Pancreas (tissue), 10 donors: ENCODE data around the gene CNTFR. TPM values are rescaled to one million over a fixed set of nuclear protein-coding genes. Genes with fewer than 3 reads are reported as not detected.

Source experiments
- ATAC-seq, 4 donors: fragments of 200-7000 bp; cut with Tn5 transposase; one replicate each; pipeline versions ENCODE4 v1.8.0 to v1.9.1; 2020; ENCODE audit warnings: mild to moderate bottlenecking in 4 of 4, moderate library complexity in 4 of 4
- DNase-seq, 6 donors: peaks; one replicate each; pipeline ENCODE4 v3.0.0-alpha.2; 2020
- FAIRE-seq: peaks from 2 replicates; lab custom pipeline; 2012; peaks lifted over from hg19 to GRCh38; lab: Jason Lieb, UNC
- H3K27ac ChIP-seq, 4 donors: fragments of 200-600 bp; sonication (generic); 1 replicate in 3 of 4; 2 replicates in 1 of 4; pipeline versions ENCODE4 v1.5.0 to v1.8.0; 2020
- H3K27me3 ChIP-seq, 4 donors: fragments of 200-600 bp; one replicate each; pipeline ENCODE4 v1.8.0; 2021
- H3K36me3 ChIP-seq, 3 donors: fragments of 200-600 bp; sonication (generic) in 1 of 3; one replicate each; pipeline versions ENCODE4 v1.5.0 to v1.8.0; 2020 to 2021
- H3K4me1 ChIP-seq, 3 donors: fragments of 200-600 bp; one replicate each; pipeline ENCODE4 v1.8.0; 2021
- H3K4me3 ChIP-seq, 4 donors: fragments of 200-600 bp; sonication (generic) in 2 of 4; one replicate each; pipeline versions ENCODE4 v1.5.0 to v1.8.0; 2020 to 2021
- H3K9me3 ChIP-seq, 4 donors: fragments of 200-600 bp; one replicate each; pipeline ENCODE4 v1.8.0; 2021
- WGBS, 2 donors: extraction: QIAGEN DNeasy Blood & Tissue Kit; methylation state at CpG; one replicate each; pipeline ENCODE4 v1.1.7; 2013; 5-methylcytosine and 5-hydroxymethylcytosine counted together
- intact Hi-C, 3 donors: fragments of 100-400 bp; cut with DNase I; formaldehyde crosslinking; loops; one replicate each; pipeline versions ENCODE4 v1.11.1 to v1.14.2; 2022
- polyA plus RNA-seq, 2 donors: library from polyadenylated mRNA; stranded (reverse); fragments of 200-250 nt; gene quantifications; one replicate each; pipeline ENCODE4 v1.2.3, GENCODE V29; 2013
- total RNA-seq, 6 donors: library from RNA; stranded (reverse); fragmentation: NEBNext Ultra II Directional in 4 of 6; extraction: Animal tissue kit (Norgen Biotek cat#: 25700) in 4 of 6; gene quantifications; one replicate each; pipeline versions ENCODE4 v1.2.1 to v1.2.4, GENCODE V29; 2021 to 2023
- TF ChIP-seq, protein P1 (sequence below), 4 donors: fragments of 200-600 bp; sonication (generic) in 3 of 4; IDR thresholded peaks; one replicate each; pipeline versions ENCODE4 v1.5.0 to v1.8.0; 2021; ENCODE audit warnings: antibody characterized with exemption in 4 of 4
- donor health status: healthy with polysubstance abuse.
- donor health status: DM: no; HTN: no; CAD: no; lungs with moderate emphysema.
- donor health status: DM: no; HTN: no; CAD: no.
- donor health status: control.
- donor health status: control.
- donor health status: Bipolar disorder and iron deficiency.
- donor health status: DM: yes; HTN: yes; CAD: no.
- donor health status: DM: no; HTN: no; CAD: no.
- donor health status: DM: no; HTN: no; CAD: no.
- donor health status: DM: yes; HTN: yes; CAD: no.

The CNTFR gene
- total and polyA plus RNA-seq, 8 donors: 0.12 to 2.6 (median 0.87) TPM; not detected in 1

DNA sequence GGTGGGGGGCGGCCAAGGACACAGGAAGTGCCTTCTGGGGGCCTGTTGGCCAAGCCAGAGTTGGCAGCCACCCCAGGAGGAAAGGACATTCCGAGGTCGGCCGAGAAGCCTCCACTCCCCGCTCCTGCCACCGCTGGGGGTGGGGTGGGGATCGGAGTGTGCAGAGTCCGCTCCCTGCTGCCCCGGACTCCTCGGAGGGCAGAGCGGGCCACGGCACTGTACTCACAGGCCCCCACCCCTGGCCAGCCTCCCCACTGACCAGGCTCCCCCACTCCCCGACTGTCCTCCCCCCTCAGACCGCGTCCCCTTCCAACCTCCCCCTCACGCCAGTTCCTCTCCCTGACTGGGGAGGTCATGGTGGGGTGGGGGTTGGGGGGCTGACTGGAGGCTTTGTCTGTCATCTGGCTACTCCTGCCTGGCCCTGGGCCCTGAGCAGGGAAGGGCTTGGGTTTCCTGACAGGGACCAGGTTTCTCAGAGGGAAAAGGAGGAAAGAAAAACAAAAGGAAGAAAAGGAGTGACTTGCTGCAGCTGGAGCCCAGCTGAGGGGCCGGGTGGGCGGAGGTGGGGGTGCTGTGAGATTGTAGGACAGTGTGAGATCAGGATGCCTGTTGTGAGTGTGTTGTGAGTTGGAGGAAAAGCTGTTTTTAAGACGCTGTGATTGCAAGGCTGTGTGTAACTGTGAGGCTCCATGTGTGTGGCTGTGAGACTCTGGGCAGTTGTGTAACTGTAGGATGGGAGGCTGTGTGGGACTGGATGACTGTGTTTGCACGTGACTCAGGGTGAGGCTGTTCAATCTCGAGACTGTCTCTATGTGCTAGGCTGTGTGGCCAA, 29.7 kb downstream of the CNTFR start:
- 16 to 18% methylated on average over 18 to 21 of the region's 21 CpGs for WGBS, 2 donors
- no peaks in the 10 kb centered on the region for H3K27me3 ChIP-seq
- ATAC-seq (peak; percentile 40 to 81 (median 74)), DNase-seq (peak in 2 of 6 donors; percentile 24 to 61), FAIRE-seq (no peak)
- H3K36me3 ChIP-seq: no peaks in the 10 kb centered on the region
- no peaks in the 10 kb centered on the region for H3K4me1 ChIP-seq
- intact Hi-C loops: no loop called here
- TF ChIP-seq, protein P1, sequence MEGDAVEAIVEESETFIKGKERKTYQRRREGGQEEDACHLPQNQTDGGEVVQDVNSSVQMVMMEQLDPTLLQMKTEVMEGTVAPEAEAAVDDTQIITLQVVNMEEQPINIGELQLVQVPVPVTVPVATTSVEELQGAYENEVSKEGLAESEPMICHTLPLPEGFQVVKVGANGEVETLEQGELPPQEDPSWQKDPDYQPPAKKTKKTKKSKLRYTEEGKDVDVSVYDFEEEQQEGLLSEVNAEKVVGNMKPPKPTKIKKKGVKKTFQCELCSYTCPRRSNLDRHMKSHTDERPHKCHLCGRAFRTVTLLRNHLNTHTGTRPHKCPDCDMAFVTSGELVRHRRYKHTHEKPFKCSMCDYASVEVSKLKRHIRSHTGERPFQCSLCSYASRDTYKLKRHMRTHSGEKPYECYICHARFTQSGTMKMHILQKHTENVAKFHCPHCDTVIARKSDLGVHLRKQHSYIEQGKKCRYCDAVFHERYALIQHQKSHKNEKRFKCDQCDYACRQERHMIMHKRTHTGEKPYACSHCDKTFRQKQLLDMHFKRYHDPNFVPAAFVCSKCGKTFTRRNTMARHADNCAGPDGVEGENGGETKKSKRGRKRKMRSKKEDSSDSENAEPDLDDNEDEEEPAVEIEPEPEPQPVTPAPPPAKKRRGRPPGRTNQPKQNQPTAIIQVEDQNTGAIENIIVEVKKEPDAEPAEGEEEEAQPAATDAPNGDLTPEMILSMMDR (IDR thresholded peaks at IDR 0.05): no peak
- no peaks in the 10 kb centered on the region for H3K9me3 ChIP-seq
- no peak overlapping the region for H3K27ac ChIP-seq
- H3K4me3 ChIP-seq: no peak overlapping the region

DNA sequence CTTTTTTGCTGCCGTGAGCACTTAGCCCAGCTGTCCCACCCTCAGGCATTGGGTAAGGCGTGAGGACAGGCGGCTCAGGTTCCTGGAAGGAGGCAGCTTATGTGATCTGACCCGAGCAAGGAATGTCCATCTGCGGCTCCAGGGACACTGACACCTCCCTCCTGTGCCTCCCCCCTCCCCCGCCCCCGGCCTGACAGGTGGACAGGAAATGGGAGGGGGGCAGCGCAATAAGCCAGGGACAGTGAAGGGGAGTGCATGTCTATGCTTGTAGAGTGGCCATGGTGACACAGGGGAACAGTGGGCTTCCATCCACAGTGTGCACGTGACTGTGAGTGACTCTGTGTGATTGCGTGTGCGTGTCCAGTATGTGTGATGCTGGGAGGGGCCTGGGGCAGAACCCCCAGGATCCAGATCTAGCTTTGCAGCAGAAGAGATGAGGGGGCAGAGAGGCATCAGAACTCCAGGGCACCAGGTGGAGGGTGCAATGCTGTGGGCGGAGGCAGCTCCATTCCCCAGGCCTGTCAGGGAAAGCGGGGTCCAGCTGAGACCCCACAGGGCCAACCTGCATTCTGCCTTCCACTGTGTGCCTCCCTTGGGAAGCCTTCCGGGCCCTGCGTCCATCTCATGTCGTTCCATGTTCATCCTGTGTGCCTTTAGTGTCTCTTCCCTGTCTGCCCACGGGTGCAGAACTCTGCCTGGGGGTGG, 30.5 kb downstream of the CNTFR start:
- ATAC-seq: peak in 1 of 4 donors; percentile 8
- Histone ChIP-seq H3K4me1 (no peaks in the 10 kb centered on the region), H3K9me3 (no peaks in the 10 kb centered on the region), H3K36me3 (no peaks in the 10 kb centered on the region), H3K27me3 (no peaks in the 10 kb centered on the region), H3K4me3 (no peak overlapping the region), H3K27ac (no peak overlapping the region)
- WGBS, 2 donors: 53 to 55% methylated on average over 12 to 17 of the region's 17 CpGs
- peak in 1 of 6 donors; percentile 20 for DNase-seq
- no peak for FAIRE-seq
- TF ChIP-seq, protein P1 (IDR thresholded peaks at IDR 0.05): no peak
- intact Hi-C loops: no loop called here

DNA sequence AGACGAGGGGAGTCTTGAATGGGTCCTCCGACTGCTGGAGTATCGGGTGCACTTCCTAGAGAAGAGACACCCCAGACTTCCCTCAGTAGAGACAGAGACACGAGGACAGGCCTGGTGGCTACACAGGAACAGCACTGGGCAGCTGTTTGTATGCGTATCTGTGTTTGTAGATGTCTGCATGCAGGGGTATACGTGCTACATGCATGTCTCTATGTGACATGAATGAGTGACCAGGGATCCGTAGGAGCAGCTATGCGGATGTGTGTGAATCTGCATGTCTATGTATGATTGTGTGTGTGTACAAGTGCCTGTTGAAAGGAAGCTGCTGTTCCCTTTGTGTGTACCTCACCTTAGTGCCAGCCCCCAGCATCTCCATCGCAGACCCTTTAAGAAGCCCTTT, 31.2 kb downstream of the CNTFR start:
- 79 to 83% methylated on average over 9 of the region's 9 CpGs for WGBS, 2 donors
- Histone ChIP-seq H3K4me3 (no peak overlapping the region), H3K9me3 (no peaks in the 10 kb centered on the region), H3K27ac (no peak overlapping the region), H3K36me3 (no peaks in the 10 kb centered on the region), H3K4me1 (no peaks in the 10 kb centered on the region), H3K27me3 (no peaks in the 10 kb centered on the region)
- no peak for DNase-seq
- no peak for FAIRE-seq
- intact Hi-C loops: no loop called here
- ATAC-seq: no peak
- TF ChIP-seq, protein P1 (IDR thresholded peaks at IDR 0.05): no peak

DNA sequence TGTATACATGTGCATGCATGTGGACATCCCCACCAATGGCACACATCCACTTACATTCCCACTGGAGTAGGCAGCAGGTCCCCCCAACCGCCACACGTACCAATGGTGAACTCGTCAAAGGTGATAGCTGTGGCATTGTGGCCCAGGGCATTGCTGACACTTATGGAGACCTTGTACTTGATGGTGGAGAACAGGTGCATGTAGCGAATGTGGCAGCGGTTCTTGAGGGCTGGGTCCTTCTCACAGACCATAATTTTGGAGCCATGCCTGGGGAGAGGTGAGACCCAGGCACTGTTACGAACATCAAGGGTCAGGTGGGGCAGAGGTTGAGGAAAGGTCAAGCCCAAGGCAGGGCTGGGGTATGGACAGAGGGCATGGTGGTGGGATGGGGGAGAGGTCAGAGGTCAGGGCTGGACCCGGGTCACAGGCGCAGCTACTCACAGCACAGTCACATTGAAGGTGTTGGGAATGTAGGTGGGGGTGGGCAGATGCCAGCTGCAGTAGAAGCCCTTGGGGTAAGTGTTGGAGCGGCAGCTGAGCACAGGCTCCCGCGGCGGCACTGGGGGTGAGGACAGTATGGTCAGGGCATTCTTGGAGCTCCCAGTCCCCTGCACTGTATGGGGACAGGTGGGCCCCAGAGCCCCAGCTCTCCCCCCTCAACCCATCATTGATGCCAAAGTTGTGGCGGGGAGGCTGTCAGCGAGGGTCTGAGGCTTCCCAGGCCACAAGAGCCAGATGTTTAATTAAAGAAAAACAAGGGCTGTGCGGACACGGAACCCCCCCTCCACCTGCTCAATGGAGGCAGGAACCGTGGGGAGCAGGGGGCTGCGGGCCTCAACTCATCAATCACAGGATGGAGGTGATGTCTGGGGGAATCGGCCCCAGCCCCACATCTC, 31.9 kb downstream of the CNTFR start:
- DNase-seq: peak in 1 of 6 donors; percentile 25
- intact Hi-C loops: no loop called here
- WGBS, 2 donors: 73 to 80% methylated on average over 19 of the region's 19 CpGs

More for the DNA sequence above, 31.9 kb downstream of the CNTFR start:
- no peaks in the 10 kb centered on the region for H3K36me3 ChIP-seq
- ATAC-seq (no peak), FAIRE-seq (no peak)
- H3K27ac ChIP-seq: no peak overlapping the region
- H3K4me1 ChIP-seq: no peaks in the 10 kb centered on the region
- no peak overlapping the region for H3K4me3 ChIP-seq
- TF ChIP-seq, protein P1 (IDR thresholded peaks at IDR 0.05): no peak
- H3K9me3 ChIP-seq: no peaks in the 10 kb centered on the region
- no peaks in the 10 kb centered on the region for H3K27me3 ChIP-seq
